HCT116 (cell line): ENCODE results near the gene MAP2K2. TPM values are rescaled to one million over a fixed set of nuclear protein-coding genes. Genes with fewer than 3 reads are reported as not detected.

Source experiments
- ATAC-seq: fragments of 200-7000 bp; cut with Tn5 transposase; 2 replicates; pipeline ENCODE4 v1.9.1; 2020; ENCODE audit warnings: mild to moderate bottlenecking, moderate library complexity
- BruUV-seq: library from RNA; stranded (reverse); fragments of 400-500 nt; replicated peaks from 2 replicates; lab custom pipeline; 2021; lab: Mats Ljungman, UMichigan
- CTCF ChIA-PET: fragments of 300-600 bp; sonication (Branson Sonifier 250); formaldehyde crosslinking; loops from one replicate; lab custom pipeline; 2021; ENCODE audit warnings: antibody characterized with exemption; lab: Charles Lee
- POLR2A ChIA-PET: fragments of 300-600, 350-600 bp; sonication (Branson Sonifier 250); formaldehyde crosslinking; loops from one replicate; lab custom pipeline; 2021; ENCODE audit warnings: antibody characterized with exemption; lab: Charles Lee
- RAD21 ChIA-PET, 2 experiments: fragments of 300-600 bp; sonication (Branson Sonifier 250); formaldehyde crosslinking; loops; one replicate each; lab custom pipeline; 2023; ENCODE audit warnings: low total read pairs in 2 of 2; ENCODE audit not compliant: uncharacterized antibody in 2 of 2, unreplicated experiment in 2 of 2, low non-redundant PET in 1 of 2; lab: Charles Lee
- DNase-seq: peaks from one replicate; pipeline ENCODE4 v3.0.0-alpha.2; 2010; ENCODE audit warnings: low read depth, low spot score
- H2AFZ ChIP-seq: fragments of 200-600 bp; shearing (Covaris generic), sonication (generic); 2 replicates; pipeline ENCODE4 v1.6.1; 2017; ENCODE audit warnings: low read depth, mixed run types, mixed read lengths, antibody characterized with exemption, low read length; ENCODE audit not compliant: poor library complexity, severe bottlenecking
- H3K27ac ChIP-seq: 2 replicates; pipeline ENCODE4 v1.5.1; 2012; ENCODE audit warnings: low read depth, low read length
- H3K27me3 ChIP-seq: fragments of 200-600 bp; sonication (generic); 2 replicates; pipeline ENCODE4 v1.6.1; 2016; ENCODE audit warnings: mixed run types, low read length, mixed read lengths; ENCODE audit not compliant: insufficient read depth
- H3K36me3 ChIP-seq, 2 experiments: fragments of 200-500 bp in 1 of 2; fragments of 200-600 bp in 1 of 2; sonication (Bioruptor generic) in 1 of 2; sonication (generic) in 1 of 2; 2 replicates each; pipeline versions ENCODE4 v1.5.1 to v1.6.1; 2014 to 2016; ENCODE audit warnings: low read length in 2 of 2, inconsistent platforms in 1 of 2, mixed read lengths in 1 of 2, mixed run types in 1 of 2; ENCODE audit not compliant: insufficient read depth in 2 of 2, control insufficient read depth in 1 of 2
- H3K4me1 ChIP-seq, 2 experiments: fragments of 200-600 bp in 1 of 2; sonication (generic) in 1 of 2; 2 replicates each; pipeline versions ENCODE4 v1.5.1 to v1.6.1; 2012 to 2017; ENCODE audit warnings: low read length in 2 of 2, inconsistent platforms in 1 of 2, mild to moderate bottlenecking in 1 of 2, mixed read lengths in 1 of 2, mixed run types in 1 of 2, moderate library complexity in 1 of 2; ENCODE audit not compliant: insufficient read depth in 2 of 2, control insufficient read depth in 1 of 2
- H3K4me2 ChIP-seq: fragments of 200-600 bp; sonication (generic); 2 replicates; pipeline ENCODE4 v1.6.1; 2017; ENCODE audit warnings: mixed run types, low read length, mixed read lengths
- H3K4me3 ChIP-seq, 2 experiments: fragments of 200-600 bp in 1 of 2; sonication (generic) in 1 of 2; replicated peaks in 1 of 2; 2 replicates each; pipeline ENCODE4 v1.5.1; 2011 to 2016; ENCODE audit warnings: low read length in 2 of 2, control low read depth in 1 of 2, low read depth in 1 of 2, mild to moderate bottlenecking in 1 of 2, mixed read lengths in 1 of 2, mixed run types in 1 of 2
- H3K79me2 ChIP-seq: fragments of 200-600 bp; sonication (generic); 2 replicates; pipeline ENCODE4 v1.6.1; 2017; ENCODE audit warnings: mild to moderate bottlenecking, mixed run types, low read length, moderate library complexity, mixed read lengths; ENCODE audit not compliant: insufficient read depth
- H3K9ac ChIP-seq: fragments of 200-600 bp; sonication (generic); 2 replicates; pipeline ENCODE4 v1.6.1; 2016; ENCODE audit warnings: low read length, mixed read lengths
- H3K9me2 ChIP-seq: fragments of 200-600 bp; sonication (generic), shearing (Covaris generic); 2 replicates; pipeline ENCODE4 v1.6.1; 2017; ENCODE audit warnings: mixed run types, mild to moderate bottlenecking, moderate library complexity; ENCODE audit not compliant: insufficient read depth
- H3K9me3 ChIP-seq, 2 experiments: fragments of 200-500 bp in 1 of 2; fragments of 200-600 bp in 1 of 2; sonication (Bioruptor generic) in 1 of 2; sonication (generic) in 1 of 2; 2 replicates each; pipeline ENCODE4 v1.6.1; 2014 to 2017; ENCODE audit warnings: low read length in 2 of 2, mixed read lengths in 2 of 2, inconsistent platforms in 1 of 2, low read depth in 1 of 2, mild to moderate bottlenecking in 1 of 2, mixed run types in 1 of 2, moderate library complexity in 1 of 2; ENCODE audit not compliant: control insufficient read depth in 1 of 2, insufficient read depth in 1 of 2
- H4K20me1 ChIP-seq: fragments of 200-600 bp; sonication (generic), shearing (Covaris generic); 2 replicates; pipeline ENCODE4 v1.6.1; 2017; ENCODE audit warnings: mixed run types, mild to moderate bottlenecking, moderate library complexity; ENCODE audit not compliant: insufficient read depth
- ATF3 ChIP-seq: IDR thresholded peaks from 2 replicates; pipeline ENCODE4 v1.6.1; 2012
- EGR1 ChIP-seq: IDR thresholded peaks from 2 replicates; pipeline ENCODE4 v1.6.1; 2012; ENCODE audit warnings: low read depth
- POLR2A ChIP-seq: IDR thresholded peaks from 2 replicates; pipeline ENCODE4 v1.7.0; 2011; ENCODE audit warnings: borderline replicate concordance; ENCODE audit not compliant: insufficient read depth, insufficient read length; ENCODE audit errors: extremely low read depth
- POLR2AphosphoS5 ChIP-seq: IDR thresholded peaks from 2 replicates; pipeline ENCODE4 v1.6.1; 2011; ENCODE audit warnings: mild to moderate bottlenecking, low read depth, low read length, moderate library complexity
- SRF ChIP-seq: IDR thresholded peaks from 2 replicates; pipeline ENCODE4 v1.6.1; 2012; ENCODE audit warnings: low read depth
- intact Hi-C: fragments of 100-400 bp; cut with micrococcal nuclease; formaldehyde crosslinking; loops from 2 replicates; pipeline ENCODE4 v1.10.0; 2022
- total RNA-seq: library from RNA; stranded (reverse); gene quantifications from one replicate; pipeline ENCODE4 v1.2.1, GENCODE V29; 2021; ENCODE audit not compliant: unreplicated experiment

The MAP2K2 gene
- total RNA-seq, 1 experiment from 2014 or later = 186 TPM

GRCh38 chr19:4059891-4060620, 63.9 kb downstream of the MAP2K2 start:
- ChIA-PET POLR2A (no interaction called here), RAD21 (no interaction called here), CTCF (no interaction called here)
- H3K4me2 ChIP-seq = peak overlapping the region; percentile 91
- H3K36me3 ChIP-seq = peaks cover 0 to 11% of the 10 kb centered on the region in 2 experiments; a peak in 2 of 4 replicates
- no TSS peak for BruUV-seq
- H2AFZ ChIP-seq = no peak overlapping the region
- H4K20me1 ChIP-seq = peaks cover 11% of the 10 kb centered on the region; the same call in 1 of the 2 replicates
- no peaks in the 10 kb centered on the region for H3K9me2 ChIP-seq
- TF ChIP-seq ATF3 (no peak), EGR1 (peak; percentile 34; the same call in 1 of the 2 replicates), SRF (no peak), POLR2AphosphoS5 (0 out of 2 replicates have a peak, but pooled peaks have one; percentile 13), POLR2A (no peak)
- peak overlapping the region; percentile 62 for H3K9ac ChIP-seq
- ATAC-seq = peak; percentile 17
- peaks cover 98% of the 10 kb centered on the region for H3K79me2 ChIP-seq
- no peak for DNase-seq
- peaks cover 57 to 66% of the 10 kb centered on the region in 2 experiments for H3K4me1 ChIP-seq
- H3K27me3 ChIP-seq = no peaks in the 10 kb centered on the region
- peak overlapping the region; percentile 36 to 50 for H3K4me3 ChIP-seq
- H3K27ac ChIP-seq = peak overlapping the region; percentile 96
- H3K9me3 ChIP-seq = no peaks in the 10 kb centered on the region
- intact Hi-C loops = loop anchor here (5.0 to 10.0 kb wide), 3 partner anchors 75 to 355 kb away; partner anchors contain the start of genes PIP5K1C and TJP3

- H3K4me1 ChIP-seq = peaks cover 57 to 66% of the 10 kb centered on the region in 2 experiments
- RAD21 ChIA-PET = no interaction called here
- peak overlapping the region; percentile 96 for H3K27ac ChIP-seq
- DNase-seq = no peak
- no peak overlapping the region for H2AFZ ChIP-seq
- peak overlapping the region; percentile 91 for H3K4me2 ChIP-seq
- H3K9me3 ChIP-seq = no peaks in the 10 kb centered on the region
- H3K27me3 ChIP-seq = no peaks in the 10 kb centered on the region
- intact Hi-C loops = no loop called here
- peaks cover 11% of the 10 kb centered on the region; the same call in 1 of the 2 replicates for H4K20me1 ChIP-seq
- H3K4me3 ChIP-seq = peak overlapping the region; percentile 36 to 50
- no peaks in the 10 kb centered on the region for H3K9me2 ChIP-seq
- peaks cover 0 to 11% of the 10 kb centered on the region in 2 experiments; a peak in 2 of 4 replicates for H3K36me3 ChIP-seq
- TF ChIP-seq EGR1 (no peak), POLR2AphosphoS5 (peak; percentile 47; the same call in 1 of the 2 replicates)
- POLR2A ChIA-PET = no interaction called here
- CTCF ChIA-PET = no interaction called here
- H3K79me2 ChIP-seq = peaks cover 98% of the 10 kb centered on the region
- BruUV-seq = no TSS peak
- ATAC-seq = no peak
- H3K9ac ChIP-seq = peak overlapping the region; percentile 62
These were observed 64.5 kb downstream of the MAP2K2 start for GRCh38 chr19:4059453-4059871.
